Mucosa of rectum (tissue), 2 donors: ENCODE results near the gene PRKCH.

ENCODE experiments used
- H3K27ac ChIP-seq, 2 donors: one replicate each; pipeline ENCODE4 v1.7.0; 2013; ENCODE audit warnings: inconsistent platforms in 2 of 2, low read depth in 2 of 2, low read length in 2 of 2
- H3K27me3 ChIP-seq, 2 donors: one replicate each; pipeline ENCODE4 v1.7.0; 2013; ENCODE audit warnings: low read length in 2 of 2; ENCODE audit not compliant: control insufficient read depth in 2 of 2, insufficient read depth in 2 of 2
- H3K36me3 ChIP-seq, 2 donors: one replicate each; pipeline ENCODE4 v1.7.0; 2013; ENCODE audit warnings: low read length in 2 of 2; ENCODE audit not compliant: control insufficient read depth in 2 of 2, insufficient read depth in 2 of 2
- H3K4me1 ChIP-seq, 2 donors: one replicate each; pipeline ENCODE4 v1.7.0; 2013; ENCODE audit warnings: low read length in 2 of 2, mild to moderate bottlenecking in 1 of 2; ENCODE audit not compliant: control insufficient read depth in 2 of 2, insufficient read depth in 2 of 2
- H3K4me3 ChIP-seq, 2 donors: one replicate each; pipeline ENCODE4 v1.7.0; 2013; ENCODE audit warnings: low read length in 2 of 2
- H3K9ac ChIP-seq, 2 donors: one replicate each; pipeline ENCODE4 v1.7.0; 2013; ENCODE audit warnings: low read length in 2 of 2, low read depth in 1 of 2, mild to moderate bottlenecking in 1 of 2
- H3K9me3 ChIP-seq, 2 donors: one replicate each; pipeline ENCODE4 v1.7.0; 2013; ENCODE audit warnings: low read length in 2 of 2; ENCODE audit not compliant: control insufficient read depth in 2 of 2
- donor health status: healthy.
- donor health status: Normal muscosa, but diverticular disease.

PRKCH gene

DNA sequence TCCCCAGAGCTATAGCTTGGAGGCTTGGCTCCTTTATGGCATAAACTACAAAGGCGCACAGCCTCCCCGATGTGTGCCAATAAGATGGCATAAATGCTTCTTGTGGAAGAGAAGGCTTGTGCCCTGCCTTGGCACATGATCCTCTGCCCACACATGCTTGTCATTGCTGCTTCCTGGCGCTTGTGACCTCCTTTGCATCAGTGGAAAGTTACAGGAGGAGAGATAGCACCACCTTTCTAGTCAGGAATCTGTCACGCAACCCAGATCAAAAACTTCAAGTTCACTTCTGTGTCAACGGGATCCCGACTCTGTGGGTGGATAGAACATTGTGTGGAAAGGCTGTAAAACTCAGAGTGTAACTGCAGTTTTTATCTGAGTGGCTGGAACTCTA, 190.2 kb downstream of the PRKCH start:
- Histone ChIP-seq H3K9ac (no peak overlapping the region), H3K36me3 (no peaks in the 10 kb centered on the region), H3K27ac (peak overlapping the region; percentile 2 to 27), H3K9me3 (no peaks in the 10 kb centered on the region), H3K27me3 (no peaks in the 10 kb centered on the region), H3K4me1 (peaks cover 12 to 17% of the 10 kb centered on the region in 2 donors), H3K4me3 (no peak overlapping the region)

DNA sequence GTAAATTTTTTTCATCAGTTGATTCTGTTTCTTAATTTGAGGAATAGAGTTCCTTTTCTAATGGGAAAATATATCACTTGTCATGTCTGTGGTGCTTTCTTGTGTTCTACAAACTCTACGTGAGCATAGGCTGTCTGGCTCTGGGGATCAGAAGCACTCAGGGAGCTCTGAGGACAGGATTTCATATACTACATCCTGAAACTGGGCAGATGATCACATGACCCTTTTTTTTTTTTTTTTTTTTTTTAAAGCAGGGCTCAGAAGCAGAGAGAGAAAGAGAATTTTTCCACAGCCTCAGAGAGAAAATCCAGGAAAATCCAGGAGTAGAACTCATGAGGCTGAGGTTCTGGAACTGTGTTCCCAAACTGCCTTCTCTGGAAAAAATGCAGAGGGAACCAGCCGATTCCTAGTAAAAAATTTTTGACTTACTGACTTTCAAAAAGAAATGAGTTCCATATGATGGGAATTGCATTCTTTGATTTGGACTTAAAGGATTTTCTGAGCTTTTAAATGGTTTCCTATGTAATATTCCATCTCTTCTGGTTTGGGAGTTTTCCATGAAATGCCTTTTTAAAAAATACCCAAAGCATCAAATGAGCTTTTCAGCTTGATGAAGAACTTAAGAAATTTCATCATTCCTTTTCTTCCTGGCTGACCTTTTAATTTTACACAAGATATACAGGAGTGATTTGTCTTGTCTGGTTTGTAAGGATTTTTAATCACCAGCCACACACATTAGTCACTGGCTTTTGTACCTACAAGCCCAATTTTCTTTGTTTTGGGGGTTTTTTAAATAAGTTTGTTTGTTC, 190.9 kb downstream of the PRKCH start:
- H3K4me3 ChIP-seq = no peak overlapping the region
- H3K27me3 ChIP-seq = no peaks in the 10 kb centered on the region
- H3K27ac ChIP-seq = peak overlapping the region in 1 of 2 donors; percentile 2
- peaks cover 12 to 20% of the 10 kb centered on the region in 2 donors for H3K4me1 ChIP-seq
- H3K9me3 ChIP-seq = no peaks in the 10 kb centered on the region
- no peaks in the 10 kb centered on the region for H3K36me3 ChIP-seq
- H3K9ac ChIP-seq = no peak overlapping the region

DNA sequence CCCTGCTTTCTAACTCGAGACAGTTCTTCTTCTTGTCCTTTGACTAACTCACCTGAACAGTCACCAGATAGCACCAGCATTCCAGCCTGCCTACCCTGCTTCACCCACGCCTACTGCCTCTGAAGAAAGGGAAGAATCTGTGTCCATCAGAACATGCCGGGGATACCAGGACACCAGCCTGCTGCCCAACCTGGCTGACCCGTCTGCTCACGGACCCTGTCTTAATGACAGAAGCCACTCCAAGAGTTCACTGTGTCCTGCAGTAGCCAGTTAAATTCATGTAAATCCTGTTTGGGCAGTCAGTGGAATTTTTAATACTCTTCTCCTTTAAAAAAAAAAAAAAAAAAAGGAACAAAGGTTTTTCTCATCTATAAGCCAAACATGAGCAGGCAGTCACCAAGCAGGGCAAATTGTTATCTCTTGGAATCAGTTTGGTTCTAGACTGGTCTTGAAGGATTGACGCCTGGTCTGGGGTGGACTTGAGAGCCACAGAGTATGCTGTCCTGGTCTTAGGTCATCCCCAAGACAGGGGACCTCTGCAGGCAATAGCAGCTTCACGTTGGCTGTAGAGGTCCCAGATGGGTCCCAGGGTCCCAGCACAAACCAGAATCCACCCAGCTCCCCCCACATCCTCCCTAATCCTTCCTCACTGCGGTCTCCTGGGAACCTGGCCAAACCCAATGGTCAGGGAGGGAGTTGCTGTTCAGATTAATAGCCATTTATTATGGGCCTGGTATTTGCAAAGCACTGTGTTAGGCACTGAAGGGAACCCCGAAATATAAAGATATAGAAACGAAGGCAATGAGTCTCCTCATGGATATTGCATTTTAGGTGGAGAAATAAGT, 192.8 kb downstream of the PRKCH start:
- Histone ChIP-seq H3K27ac (no peak overlapping the region), H3K36me3 (no peaks in the 10 kb centered on the region), H3K4me1 (peaks cover 19 to 30% of the 10 kb centered on the region in 2 donors)

DNA sequence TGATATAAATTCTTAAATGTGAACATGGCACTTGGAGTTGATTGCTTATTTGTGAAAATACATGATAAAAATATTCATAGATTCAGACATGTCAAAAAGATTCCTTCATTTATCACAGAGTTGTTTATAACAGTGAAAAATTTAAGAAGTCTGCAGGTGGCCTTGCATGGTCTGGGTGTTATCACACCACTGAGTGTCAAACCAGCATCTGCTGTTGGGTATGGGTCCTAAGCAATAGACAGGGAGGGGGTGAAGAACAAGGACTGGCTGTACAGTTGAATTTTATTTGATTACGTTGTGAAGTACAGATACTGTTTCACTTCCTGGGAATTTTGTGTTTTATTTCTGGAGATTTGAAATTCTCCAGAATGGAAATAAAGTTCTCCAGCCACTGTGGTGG, 193.5 kb downstream of the PRKCH start:
- H3K4me3 ChIP-seq = no peak overlapping the region
- H3K4me1 ChIP-seq = peaks cover 19 to 30% of the 10 kb centered on the region in 2 donors
- H3K27ac ChIP-seq = no peak overlapping the region
- no peaks in the 10 kb centered on the region for H3K9me3 ChIP-seq
- no peak overlapping the region for H3K9ac ChIP-seq
- H3K36me3 ChIP-seq = no peaks in the 10 kb centered on the region
- no peaks in the 10 kb centered on the region for H3K27me3 ChIP-seq

More for the DNA sequence above, 192.8 kb downstream of the PRKCH start:
- Histone ChIP-seq H3K4me3 (no peak overlapping the region), H3K9me3 (no peaks in the 10 kb centered on the region), H3K27me3 (no peaks in the 10 kb centered on the region), H3K9ac (no peak overlapping the region)

DNA sequence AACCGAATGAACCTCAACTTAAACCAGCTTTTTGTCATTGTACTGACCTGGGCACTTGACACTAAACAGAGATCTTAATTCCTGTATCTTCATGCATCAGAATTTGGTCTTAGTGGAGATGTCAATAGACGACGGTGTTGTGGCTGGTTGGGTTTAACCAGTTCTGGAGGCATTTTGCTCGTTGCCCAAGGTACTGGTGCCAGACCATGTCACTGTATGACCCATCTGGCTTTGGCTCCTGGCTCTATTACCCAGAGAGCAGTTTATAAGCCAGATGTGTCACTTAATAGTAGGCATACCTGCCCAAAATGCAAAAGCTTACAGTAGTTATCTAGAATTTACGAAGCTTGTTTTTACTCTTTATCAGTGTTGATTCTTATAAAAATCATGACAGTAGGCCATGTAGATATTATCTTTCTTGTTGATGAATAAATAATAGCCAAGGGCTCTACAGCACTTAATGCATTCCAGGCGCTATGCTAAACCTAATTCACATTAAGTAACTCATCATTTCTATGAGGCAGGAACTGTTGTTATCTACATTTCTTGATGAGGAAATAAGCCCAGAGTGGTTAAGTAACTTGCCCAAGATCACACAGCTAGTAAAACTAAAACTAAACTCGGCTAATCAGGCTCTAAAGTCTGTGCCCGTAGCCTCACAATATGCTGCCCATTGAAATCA, 194.2 kb downstream of the PRKCH start:
- peaks cover 19 to 30% of the 10 kb centered on the region in 2 donors for H3K4me1 ChIP-seq
- no peaks in the 10 kb centered on the region for H3K36me3 ChIP-seq
- H3K9ac ChIP-seq = no peak overlapping the region
- no peaks in the 10 kb centered on the region for H3K27me3 ChIP-seq
- no peaks in the 10 kb centered on the region for H3K9me3 ChIP-seq
- no peak overlapping the region for H3K27ac ChIP-seq
- no peak overlapping the region for H3K4me3 ChIP-seq

DNA sequence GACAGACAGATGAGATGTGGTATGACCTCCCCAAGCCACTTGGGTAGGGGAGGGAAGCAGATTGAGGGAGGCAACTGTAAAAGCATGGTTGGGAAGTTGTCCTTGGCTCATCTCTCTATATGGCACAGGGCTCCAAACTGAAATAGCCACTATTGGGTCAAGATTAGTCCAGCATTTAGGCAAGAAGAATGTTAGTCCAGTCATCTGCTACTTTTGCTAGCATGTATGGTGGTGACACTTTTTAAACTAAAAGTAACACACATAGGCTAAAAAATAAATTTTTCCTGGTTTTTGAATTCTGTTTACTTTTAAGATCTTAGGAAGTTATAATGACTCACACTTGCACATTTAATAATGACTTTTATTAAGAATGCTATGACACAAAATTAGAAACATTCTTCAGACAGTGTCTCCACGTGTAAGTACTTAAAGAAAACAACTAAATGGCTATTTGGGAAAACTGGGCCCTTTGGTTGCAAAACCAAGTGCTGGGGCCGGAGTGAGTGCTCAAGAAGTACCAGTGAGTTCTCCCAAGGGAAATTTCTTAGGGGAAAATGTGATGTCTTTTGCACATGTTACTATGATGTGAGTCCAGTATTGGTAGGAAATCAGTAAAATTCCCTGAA, 194.9 kb downstream of the PRKCH start:
- no peaks in the 10 kb centered on the region for H3K36me3 ChIP-seq
- H3K9me3 ChIP-seq = no peaks in the 10 kb centered on the region
- no peak overlapping the region for H3K4me3 ChIP-seq
- no peaks in the 10 kb centered on the region for H3K27me3 ChIP-seq
- H3K9ac ChIP-seq = no peak overlapping the region
- H3K4me1 ChIP-seq = peaks cover 16 to 28% of the 10 kb centered on the region in 2 donors
- no peak overlapping the region for H3K27ac ChIP-seq

DNA sequence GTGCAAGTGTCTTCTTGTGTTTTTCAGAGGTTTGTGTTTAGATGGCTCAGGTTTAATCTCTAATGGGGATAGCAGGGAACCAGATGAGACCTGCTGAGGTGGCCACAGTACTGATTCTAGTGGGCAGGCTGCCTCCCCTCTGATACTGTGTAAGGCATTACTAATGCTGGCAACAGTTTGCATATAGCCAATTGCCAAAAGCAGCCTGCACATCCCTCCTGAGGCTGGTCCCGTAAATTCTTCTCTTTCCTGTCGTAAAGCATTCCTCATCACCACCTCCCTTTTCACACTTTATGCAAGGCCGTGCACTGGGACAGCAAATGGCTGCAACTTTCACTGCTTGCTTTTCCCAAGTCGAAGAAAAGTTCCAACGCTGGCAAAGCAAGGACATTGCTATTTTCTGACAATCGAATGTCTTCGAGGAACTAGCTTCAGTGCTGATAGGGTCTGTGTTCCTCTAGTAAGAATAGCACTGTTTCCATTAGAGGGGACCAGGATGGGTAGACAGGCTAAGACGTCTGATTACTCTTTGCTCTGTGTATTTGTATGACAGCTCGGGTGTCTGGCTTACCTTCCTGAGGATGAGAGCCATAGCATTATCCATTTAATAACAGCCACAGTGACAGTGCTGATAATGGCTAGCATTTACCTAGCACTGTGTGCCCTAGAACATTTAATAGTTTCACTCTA, 195.7 kb downstream of the PRKCH start:
- Histone ChIP-seq H3K9me3 (no peaks in the 10 kb centered on the region), H3K4me3 (no peak overlapping the region), H3K36me3 (no peaks in the 10 kb centered on the region), H3K27me3 (no peaks in the 10 kb centered on the region), H3K9ac (no peak overlapping the region), H3K4me1 (peaks cover 10 to 28% of the 10 kb centered on the region in 2 donors), H3K27ac (no peak overlapping the region)

DNA sequence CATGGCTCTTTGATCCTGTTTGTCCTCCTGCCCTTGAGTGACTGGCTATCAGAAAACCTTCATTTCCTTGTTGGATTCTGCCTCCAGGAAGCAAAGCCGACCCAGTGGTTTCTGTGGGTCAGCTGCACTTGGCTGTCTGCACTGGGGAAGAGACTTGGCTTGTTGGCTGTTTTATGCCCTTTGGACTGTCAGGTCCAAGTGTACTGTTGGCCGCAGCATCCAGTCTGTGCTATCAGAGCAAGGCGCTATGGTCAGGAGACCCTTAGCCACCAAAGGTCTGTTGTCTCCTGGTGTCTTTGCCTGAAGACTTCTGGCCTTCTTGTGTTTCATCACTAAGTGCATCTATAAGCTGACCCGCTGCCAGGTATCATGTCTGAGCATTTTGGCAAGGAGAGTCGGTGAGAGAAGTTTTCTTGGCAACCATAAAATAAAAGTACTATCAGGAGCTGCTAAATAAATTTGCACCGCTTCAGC, 196.6 kb downstream of the PRKCH start:
- Histone ChIP-seq H3K27me3 (no peaks in the 10 kb centered on the region), H3K4me1 (peaks cover 10 to 31% of the 10 kb centered on the region in 2 donors), H3K9me3 (no peaks in the 10 kb centered on the region), H3K27ac (peak overlapping the region in 1 of 2 donors; percentile 25), H3K4me3 (no peak overlapping the region), H3K36me3 (no peaks in the 10 kb centered on the region), H3K9ac (no peak overlapping the region)

DNA sequence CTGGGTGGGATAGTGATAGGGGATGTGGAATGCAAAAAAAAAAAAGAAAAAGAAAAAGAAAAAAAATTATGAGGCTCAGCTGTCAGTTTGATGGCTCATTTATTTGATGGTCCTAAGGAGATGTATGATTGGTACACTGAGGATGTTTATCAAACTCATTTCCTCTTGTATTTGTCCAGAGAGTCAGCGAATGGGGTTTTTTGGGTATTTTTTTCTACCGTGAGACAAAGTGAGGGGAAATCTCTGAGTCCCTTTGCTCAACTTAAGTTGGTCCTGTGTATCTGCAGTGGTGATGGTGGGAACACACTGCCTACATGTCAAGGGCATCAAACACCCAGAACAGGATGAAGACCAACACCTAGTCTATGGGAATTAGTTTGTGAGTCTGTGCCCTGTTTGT, 197.0 kb downstream of the PRKCH start:
- H3K9ac ChIP-seq = no peak overlapping the region
- H3K36me3 ChIP-seq = no peaks in the 10 kb centered on the region
- H3K27ac ChIP-seq = no peak overlapping the region
- H3K4me3 ChIP-seq = no peak overlapping the region
- peaks cover 10 to 31% of the 10 kb centered on the region in 2 donors for H3K4me1 ChIP-seq
- no peaks in the 10 kb centered on the region for H3K9me3 ChIP-seq
- H3K27me3 ChIP-seq = no peaks in the 10 kb centered on the region
